GM13976 (cell line): Measurements from ENCODE around the gene SUPT20H.

Experiments used
- DNase-seq: peaks from one replicate; pipeline ENCODE4 v3.0.0; 2012; ENCODE audit warnings: low spot score
- CTCF ChIP-seq: IDR thresholded peaks from 2 replicates; pipeline ENCODE4 v1.5.1; 2012; ENCODE audit warnings: borderline replicate concordance, mild to moderate bottlenecking; ENCODE audit not compliant: insufficient read depth; ENCODE audit errors: extremely low read depth, missing control alignments, control extremely low read depth
- in situ Hi-C: fragments of 300-500 bp; cut with MboI; formaldehyde crosslinking; loops from one replicate; pipeline ENCODE4 v1.12.0; 2022; ENCODE audit warnings: low sequenced_read_pairs, mixed read lengths, inconsistent platforms; ENCODE audit not compliant: unreplicated experiment

SUPT20H gene

GRCh38 chr13:37040789-37041188 is 18.7 kb downstream of the SUPT20H start:
- DNase-seq = no peak
- in situ Hi-C loops = no loop called here
- no peak for TF ChIP-seq CTCF

GRCh38 chr13:37039896-37040295 is 19.6 kb downstream of the SUPT20H start:
- no peak for DNase-seq
- no peak for TF ChIP-seq CTCF
- in situ Hi-C loops = no loop called here

- in situ Hi-C loops = no loop called here
- no peak for TF ChIP-seq CTCF
- no peak for DNase-seq
These were observed 22.2 kb downstream of the SUPT20H start for GRCh38 chr13:37037241-37037640.

GRCh38 chr13:37029617-37030016 is 29.9 kb downstream of the SUPT20H start:
- TF ChIP-seq CTCF = no peak
- in situ Hi-C loops = no loop called here
- no peak for DNase-seq

- no peak for DNase-seq
- in situ Hi-C loops = no loop called here
These were observed 31.8 kb downstream of the SUPT20H start for GRCh38 chr13:37027639-37028038.

GRCh38 chr13:37026771-37027170 is 32.7 kb downstream of the SUPT20H start:
- TF ChIP-seq CTCF = no peak
- no peak for DNase-seq
- in situ Hi-C loops = no loop called here

More at GRCh38 chr13:37027639-37028038, 31.8 kb downstream of the SUPT20H start:
- TF ChIP-seq CTCF = no peak

- no peak for DNase-seq
- no peak for TF ChIP-seq CTCF
- in situ Hi-C loops = no loop called here
These were observed 35.6 kb downstream of the SUPT20H start for GRCh38 chr13:37023871-37024270.
